ENCODE data around the gene FAM193A. TPM values are rescaled to one million over a fixed set of nuclear protein-coding genes. Genes with fewer than 3 reads are reported as not detected.

Gene FAM193A
- total and polyA plus RNA-seq, 12 donors = 7.5 to 20.6 (median 15.9) TPM

GRCh38 chr4:2745981-2746806 is 209.7 kb downstream of the FAM193A start:
- intact Hi-C loops (cut with DNase I) = no loop called here
- peaks cover 2 to 36% (median 25%) of the 10 kb centered on the region in 9 donors for H3K4me1 ChIP-seq
- 64 to 72% methylated on average over 21 of the region's 21 CpGs for WGBS, 2 donors
- H3K9me3 ChIP-seq = no peaks in the 10 kb centered on the region
- TF ChIP-seq, protein P1, sequence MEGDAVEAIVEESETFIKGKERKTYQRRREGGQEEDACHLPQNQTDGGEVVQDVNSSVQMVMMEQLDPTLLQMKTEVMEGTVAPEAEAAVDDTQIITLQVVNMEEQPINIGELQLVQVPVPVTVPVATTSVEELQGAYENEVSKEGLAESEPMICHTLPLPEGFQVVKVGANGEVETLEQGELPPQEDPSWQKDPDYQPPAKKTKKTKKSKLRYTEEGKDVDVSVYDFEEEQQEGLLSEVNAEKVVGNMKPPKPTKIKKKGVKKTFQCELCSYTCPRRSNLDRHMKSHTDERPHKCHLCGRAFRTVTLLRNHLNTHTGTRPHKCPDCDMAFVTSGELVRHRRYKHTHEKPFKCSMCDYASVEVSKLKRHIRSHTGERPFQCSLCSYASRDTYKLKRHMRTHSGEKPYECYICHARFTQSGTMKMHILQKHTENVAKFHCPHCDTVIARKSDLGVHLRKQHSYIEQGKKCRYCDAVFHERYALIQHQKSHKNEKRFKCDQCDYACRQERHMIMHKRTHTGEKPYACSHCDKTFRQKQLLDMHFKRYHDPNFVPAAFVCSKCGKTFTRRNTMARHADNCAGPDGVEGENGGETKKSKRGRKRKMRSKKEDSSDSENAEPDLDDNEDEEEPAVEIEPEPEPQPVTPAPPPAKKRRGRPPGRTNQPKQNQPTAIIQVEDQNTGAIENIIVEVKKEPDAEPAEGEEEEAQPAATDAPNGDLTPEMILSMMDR (IDR thresholded peaks at IDR 0.05) = no peak
- peak overlapping the region in 9 of 10 donors; percentile 8 to 80 (median 33) for H3K27ac ChIP-seq
- H3K4me3 ChIP-seq = no peak overlapping the region
- H3K36me3 ChIP-seq = peaks cover 0 to 71% (median 28%) of the 10 kb centered on the region in 9 donors
- no peaks in the 10 kb centered on the region for H3K27me3 ChIP-seq
- DNase-seq (peak; percentile 54 to 62), ATAC-seq (peak; percentile 65 to 86 (median 76))

GRCh38 chr4:2746891-2747695 is 210.6 kb downstream of the FAM193A start:
- H3K4me1 ChIP-seq = peaks cover 2 to 39% (median 32%) of the 10 kb centered on the region in 9 donors
- H3K4me3 ChIP-seq = no peak overlapping the region
- TF ChIP-seq, protein P1 (IDR thresholded peaks at IDR 0.05) = no peak
- H3K27ac ChIP-seq = peak overlapping the region in 7 of 10 donors; percentile 1 to 80 (median 33)
- ATAC-seq (no peak), DNase-seq (no peak)
- intact Hi-C loops (cut with DNase I) = no loop called here
- no peaks in the 10 kb centered on the region for H3K9me3 ChIP-seq
- no peaks in the 10 kb centered on the region for H3K27me3 ChIP-seq
- H3K36me3 ChIP-seq = peaks cover 0 to 63% (median 28%) of the 10 kb centered on the region in 9 donors
- 83 to 84% methylated on average over 16 of the region's 16 CpGs for WGBS, 2 donors

DNA sequence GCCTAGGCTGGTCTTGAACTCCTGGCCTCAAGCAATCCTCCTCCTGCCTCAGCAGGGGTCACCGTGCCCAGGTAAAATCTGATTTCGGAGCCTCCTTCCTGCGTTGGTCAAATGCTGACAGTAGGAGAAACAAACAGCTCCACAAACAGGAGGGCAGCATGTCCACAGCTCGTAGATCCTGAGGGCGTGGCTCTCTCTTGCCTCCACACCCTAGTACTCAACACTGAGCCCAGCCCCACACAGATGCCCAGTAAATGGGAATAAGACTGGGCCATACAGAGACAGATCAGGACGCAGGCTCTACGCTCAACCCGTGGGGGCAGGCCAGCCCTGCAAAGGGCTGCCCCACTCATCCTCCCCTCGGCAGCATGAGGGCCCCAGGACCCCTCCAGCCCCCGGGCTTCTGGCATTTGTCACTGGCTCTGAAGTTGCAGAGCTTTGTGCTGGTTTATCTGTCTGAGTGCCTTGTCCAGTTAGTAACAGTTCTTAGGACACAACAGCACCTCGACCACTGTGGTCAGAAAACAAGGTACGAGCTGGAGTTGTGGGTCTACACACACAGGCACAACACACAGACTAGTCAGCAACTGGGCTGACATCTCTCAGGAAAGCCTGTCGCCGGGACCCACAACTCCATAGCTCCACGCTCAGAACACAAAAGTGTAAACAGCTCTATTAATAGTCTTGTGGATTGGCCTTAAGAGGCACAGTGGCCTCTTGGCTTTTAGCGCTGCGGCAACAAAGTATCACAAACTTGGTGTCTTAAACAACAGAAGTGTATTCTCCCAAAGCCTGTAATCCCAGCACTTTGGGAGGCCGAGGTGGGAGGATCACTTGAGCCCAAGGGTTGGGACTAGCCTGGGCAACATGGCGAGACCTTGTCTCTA is 214.5 kb downstream of the FAM193A start:
- Histone ChIP-seq H3K9me3 (no peaks in the 10 kb centered on the region), H3K36me3 (peaks cover 0 to 38% (median 14%) of the 10 kb centered on the region in 9 donors), H3K4me3 (no peak overlapping the region), H3K27ac (peak overlapping the region in 6 of 10 donors; percentile 14 to 62 (median 42)), H3K4me1 (peaks cover 2 to 55% (median 33%) of the 10 kb centered on the region in 9 donors), H3K27me3 (no peaks in the 10 kb centered on the region)
- ATAC-seq (peak in 5 of 8 donors; percentile 5 to 61 (median 30)), DNase-seq (no peak)
- whole genome bisulfite sequencing, 2 donors = 55 to 60% methylated on average over 19 of the region's 19 CpGs
- TF ChIP-seq, protein P1 (IDR thresholded peaks at IDR 0.05) = no peak
- intact Hi-C loops (cut with DNase I) = loop anchor here in 3 of 10 donors (10.0 kb wide), 3 partner anchors 184 to 294 kb away; no protein-coding TSS in a partner anchor

Measured in heart right ventricle (tissue), 16 donors.